GM12892 (cell line): Measurements from ENCODE around the gene SOX13.

ENCODE experiments used
- POLR2A ChIP-seq: IDR thresholded peaks from 2 replicates; pipeline ENCODE4 v1.6.1; 2011; ENCODE audit warnings: low read depth, low read length, control low read depth
- POLR2AphosphoS5 ChIP-seq: IDR thresholded peaks from 2 replicates; pipeline ENCODE4 v1.6.1; 2011; ENCODE audit warnings: low read depth, low read length, control low read depth

GRCh38 chr1:204093781-204094180, 20.9 kb downstream of the SOX13 start:
- no peak for TF ChIP-seq POLR2AphosphoS5
- TF ChIP-seq POLR2A = no peak
